WTC11 (cell line): ENCODE data around the gene RAB2B. TPM values are rescaled to one million over a fixed set of nuclear protein-coding genes. Genes with fewer than 3 reads are reported as not detected.

Source experiments
- ATAC-seq: fragments of 200-7000 bp; cut with Tn5 transposase; 2 replicates; pipeline ENCODE4 v1.10.0; 2021; ENCODE audit warnings: mild to moderate bottlenecking, moderate library complexity
- CTCF ChIA-PET: fragments of 300-600 bp; sonication (Branson Sonifier 250); formaldehyde crosslinking; loops from one replicate; lab custom pipeline; 2021; ENCODE audit warnings: antibody characterized with exemption; lab: Charles Lee
- POLR2A ChIA-PET: fragments of 350-600 bp; sonication (Branson Sonifier 250); formaldehyde crosslinking; loops from one replicate; lab custom pipeline; 2021; ENCODE audit warnings: antibody characterized with exemption; lab: Charles Lee
- DNase-seq: peaks from one replicate; pipeline ENCODE4 v3.0.0; 2021; ENCODE audit warnings: low spot score
- H3K27ac Mint-ChIP-seq: 2 replicates; pipeline ENCODE4 v1.8.0; 2021; ENCODE audit warnings: mixed read lengths
- H3K27me3 Mint-ChIP-seq: 2 replicates; pipeline ENCODE4 v1.8.0; 2021; ENCODE audit warnings: low read depth, mild to moderate bottlenecking, moderate library complexity, mixed read lengths
- H3K36me3 Mint-ChIP-seq: 2 replicates; pipeline ENCODE4 v1.8.0; 2021; ENCODE audit warnings: mixed read lengths
- H3K4me1 Mint-ChIP-seq: 2 replicates; pipeline ENCODE4 v1.8.0; 2022; ENCODE audit warnings: mixed read lengths
- H3K4me3 Mint-ChIP-seq: 2 replicates; pipeline ENCODE4 v1.8.0; 2021; ENCODE audit warnings: mild to moderate bottlenecking, moderate library complexity, mixed read lengths
- H3K9me3 Mint-ChIP-seq: 2 replicates; pipeline ENCODE4 v1.8.0; 2021; ENCODE audit warnings: mixed read lengths
- ATF1 ChIP-seq: sonication (generic); formaldehyde crosslinking; IDR thresholded peaks from 2 replicates; pipeline ENCODE4 v1.8.1; 2023; ENCODE audit warnings: mild to moderate bottlenecking, moderate library complexity, missing genetic modification reagents
- ATF3 ChIP-seq: sonication (generic); formaldehyde crosslinking; conservative IDR thresholded peaks from 2 replicates; pipeline ENCODE4 v1.8.1; 2022; ENCODE audit warnings: mild to moderate bottlenecking, missing genetic modification reagents
- ATF6 ChIP-seq: sonication (generic); formaldehyde crosslinking; IDR thresholded peaks from 2 replicates; pipeline ENCODE4 v1.8.1; 2023; ENCODE audit warnings: mild to moderate bottlenecking, missing genetic modification reagents
- CBFB ChIP-seq: sonication (generic); formaldehyde crosslinking; IDR thresholded peaks from 2 replicates; pipeline ENCODE4 v1.8.1; 2022; ENCODE audit warnings: mild to moderate bottlenecking, low read depth, missing genetic modification reagents
- CREB1 ChIP-seq: sonication (generic); formaldehyde crosslinking; IDR thresholded peaks from 2 replicates; pipeline ENCODE4 v1.8.0; 2023; ENCODE audit warnings: mild to moderate bottlenecking, missing genetic modification reagents
- CTCF ChIP-seq: fragments of 200-600 bp; IDR thresholded peaks from 2 replicates; pipeline ENCODE4 v1.8.0; 2022; ENCODE audit warnings: antibody characterized with exemption
- E2F1 ChIP-seq: sonication (generic); formaldehyde crosslinking; IDR thresholded peaks from 2 replicates; pipeline ENCODE4 v1.8.0; 2022; ENCODE audit warnings: mild to moderate bottlenecking, missing genetic modification reagents
- E2F4 ChIP-seq: sonication (generic); formaldehyde crosslinking; IDR thresholded peaks from 2 replicates; pipeline ENCODE4 v1.8.1; 2022; ENCODE audit warnings: low read depth, mild to moderate bottlenecking, moderate library complexity, missing genetic modification reagents, borderline replicate concordance
- HMGXB4 ChIP-seq: sonication (generic); formaldehyde crosslinking; IDR thresholded peaks from 2 replicates; pipeline ENCODE4 v1.8.1; 2023; ENCODE audit warnings: mild to moderate bottlenecking, moderate library complexity, missing genetic modification reagents
- JUN ChIP-seq: sonication (generic); formaldehyde crosslinking; IDR thresholded peaks from 2 replicates; pipeline ENCODE4 v1.8.0; 2023; ENCODE audit warnings: mild to moderate bottlenecking, missing genetic modification reagents
- NFE2L1 ChIP-seq: sonication (generic); formaldehyde crosslinking; IDR thresholded peaks from 2 replicates; pipeline ENCODE4 v1.8.1; 2023; ENCODE audit warnings: missing genetic modification reagents
- NR3C1 ChIP-seq: sonication (generic); formaldehyde crosslinking; conservative IDR thresholded peaks from 2 replicates; pipeline ENCODE4 v1.8.1; 2023; ENCODE audit warnings: low read depth, mild to moderate bottlenecking, missing genetic modification reagents
- PRRX2 ChIP-seq: fragments of 250-450 bp; sonication (Bioruptor Pico); IDR thresholded peaks from 2 replicates; pipeline ENCODE4 v1.8.0; 2021; ENCODE audit warnings: mild to moderate bottlenecking
- TEAD1 ChIP-seq: sonication (generic); formaldehyde crosslinking; IDR thresholded peaks from 2 replicates; pipeline ENCODE4 v1.8.0; 2022; ENCODE audit warnings: mild to moderate bottlenecking, missing genetic modification reagents
- TEAD4 ChIP-seq: sonication (generic); formaldehyde crosslinking; IDR thresholded peaks from 2 replicates; pipeline ENCODE4 v1.8.0; 2022; ENCODE audit warnings: mild to moderate bottlenecking, missing genetic modification reagents
- ZNF121 ChIP-seq: sonication (generic); formaldehyde crosslinking; IDR thresholded peaks from 2 replicates; pipeline ENCODE4 v1.8.0; 2023; ENCODE audit warnings: missing genetic modification reagents
- ZNF232 ChIP-seq: sonication (generic); formaldehyde crosslinking; IDR thresholded peaks from 2 replicates; pipeline ENCODE4 v1.8.0; 2022; ENCODE audit warnings: mild to moderate bottlenecking, missing genetic modification reagents
- total RNA-seq: library from RNA; stranded (reverse); gene quantifications from 3 replicates; pipeline ENCODE4 v1.2.3, GENCODE V29; 2021

RAB2B gene
- total RNA-seq, 1 experiment from 2014 or later, result 29.6 TPM

- no peak for ATAC-seq
- no peak for TF ChIP-seq TEAD1 (CRISPR knock-in tag)
- TF ChIP-seq ATF1 (CRISPR knock-in tag), result no peak
- no peak for TF ChIP-seq HMGXB4
- TF ChIP-seq E2F1 (CRISPR knock-in tag), result no peak
- TF ChIP-seq NR3C1 (CRISPR knock-in tag), result no peak
- no peak for TF ChIP-seq JUN (CRISPR knock-in tag)
- no peak for TF ChIP-seq ATF6 (CRISPR knock-in tag)
- TF ChIP-seq NFE2L1 (CRISPR knock-in tag), result no peak
- no peak for TF ChIP-seq CREB1 (CRISPR knock-in tag)
- no peak for TF ChIP-seq PRRX2 (CRISPR knock-in tag)
- TF ChIP-seq CBFB (CRISPR knock-in tag), result no peak
- TF ChIP-seq CTCF, result no peak
- no peak for TF ChIP-seq TEAD4
- no peak for TF ChIP-seq E2F4
- no peak for TF ChIP-seq ZNF232 (CRISPR knock-in tag)
- no peak for TF ChIP-seq ATF3 (CRISPR knock-in tag)
- no peak for TF ChIP-seq ZNF121 (CRISPR knock-in tag)
- no peak overlapping the region for H3K27ac Mint-ChIP-seq
- no peaks in the 10 kb centered on the region for H3K9me3 Mint-ChIP-seq
- H3K27me3 Mint-ChIP-seq, result no peaks in the 10 kb centered on the region
- no peak for DNase-seq
- ChIA-PET CTCF (no interaction called here), POLR2A (no interaction called here)
- no peaks in the 10 kb centered on the region for H3K4me1 Mint-ChIP-seq
- peaks cover 76% of the 10 kb centered on the region for H3K36me3 Mint-ChIP-seq
- H3K4me3 Mint-ChIP-seq, result no peak overlapping the region
Observed at GRCh38 chr14:21414137-21414631, 62.6 kb downstream of the RAB2B start.

Other genes starting within 250 kb of the RAB2B start
- 982 to 1,062 TPM (median 1,056 TPM) in 3 replicates for gene HNRNPC, start 207.5 kb downstream of the RAB2B start, total RNA-seq
- gene RPGRIP1, start 196.9 kb downstream of the RAB2B start, total RNA-seq, result 0.41 to 0.71 TPM (median 0.50 TPM) in 3 replicates
- 153 to 178 TPM (median 157 TPM) in 3 replicates for gene SUPT16H, start 92.9 kb downstream of the RAB2B start, total RNA-seq
- gene CHD8, start 20.8 kb downstream of the RAB2B start, total RNA-seq, result 119 to 133 TPM (median 119 TPM) in 3 replicates
- 49.1 to 53.0 TPM (median 52.4 TPM) in 3 replicates for gene TOX4, start 236 bp upstream of the RAB2B start, total RNA-seq
- 87.2 to 93.2 TPM (median 89.5 TPM) in 3 replicates for gene METTL3, start 34.4 kb upstream of the RAB2B start, total RNA-seq
- 239 to 307 TPM (median 288 TPM) in 3 replicates for gene SALL2, start 49.4 kb upstream of the RAB2B start, total RNA-seq
- not detected in 3 replicates for gene OR10G3, start 103.1 kb upstream of the RAB2B start, total RNA-seq
- gene OR10G2, start 158.0 kb upstream of the RAB2B start, total RNA-seq, result not detected in 3 replicates
- gene OR4E2, start 176.9 kb upstream of the RAB2B start, total RNA-seq, result not detected in 3 replicates
- not detected in 3 replicates for gene OR4E1, start 196.9 kb upstream of the RAB2B start, total RNA-seq